Measurements from ENCODE around the gene GULP1. TPM values are rescaled to one million over a fixed set of nuclear protein-coding genes. Genes with fewer than 3 reads are reported as not detected.

GULP1 gene
- total and polyA plus RNA-seq, 3 donors from 2014 or later, result 76.2 to 90.3 (median 78.5) TPM

GRCh38 chr2:188378371-188378950 lies 86.8 kb downstream of the GULP1 start:
- no peak for DNase-seq
- intact Hi-C loops (cut with DNase I; ENCODE audit: low total_unique reads), result no loop called here
- Histone ChIP-seq H3K27ac (no peak overlapping the region), H3K4me3 (no peak overlapping the region), H3K4me1 (no peaks in the 10 kb centered on the region), H3K9me3 (no peaks in the 10 kb centered on the region), H3K36me3 (ENCODE audit: low read depth, missing control alignments) (no peaks in the 10 kb centered on the region), H3K27me3 (no peaks in the 10 kb centered on the region)
- TF ChIP-seq POLR2A (IDR thresholded peaks at IDR 0.05) (no peak), CTCF (IDR thresholded peaks at IDR 0.05) (no peak)
- 85 to 87% methylated on average over 5 of the region's 5 CpGs for WGBS, 2 donors

- Histone ChIP-seq H3K4me3 (no peak overlapping the region), H3K9me3 (no peaks in the 10 kb centered on the region), H3K27ac (no peak overlapping the region), H3K4me1 (no peaks in the 10 kb centered on the region), H3K27me3 (no peaks in the 10 kb centered on the region), H3K36me3 (ENCODE audit: low read depth, missing control alignments) (no peaks in the 10 kb centered on the region)
- intact Hi-C loops (cut with DNase I; ENCODE audit: low total_unique reads), result no loop called here
- 83 to 91% methylated on average over 3 of the region's 3 CpGs for WGBS, 2 donors
- no peak for TF ChIP-seq CTCF (IDR thresholded peaks at IDR 0.05)
- TF ChIP-seq POLR2A (IDR thresholded peaks at IDR 0.05), result no peak
- DNase-seq, result no peak
These were observed 88.1 kb downstream of the GULP1 start for GRCh38 chr2:188379748-188380147.

- no peak overlapping the region for H3K4me3 ChIP-seq
- DNase-seq, result no peak
- intact Hi-C loops (cut with DNase I; ENCODE audit: low total_unique reads), result no loop called here
- H3K9me3 ChIP-seq, result no peaks in the 10 kb centered on the region
- no peak overlapping the region for H3K27ac ChIP-seq
- H3K27me3 ChIP-seq, result no peaks in the 10 kb centered on the region
- TF ChIP-seq CTCF (IDR thresholded peaks at IDR 0.05) (no peak), POLR2A (IDR thresholded peaks at IDR 0.05) (no peak)
- no peaks in the 10 kb centered on the region for H3K36me3 ChIP-seq (ENCODE audit: low read depth, missing control alignments)
- WGBS, 2 donors, result 65 to 77% methylated on average over 2 of the region's 2 CpGs
- H3K4me1 ChIP-seq, result no peaks in the 10 kb centered on the region
These were observed 88.6 kb downstream of the GULP1 start for GRCh38 chr2:188380280-188380679.

- Histone ChIP-seq H3K27ac (no peak overlapping the region), H3K27me3 (no peaks in the 10 kb centered on the region), H3K4me3 (no peak overlapping the region), H3K36me3 (ENCODE audit: low read depth, missing control alignments) (no peaks in the 10 kb centered on the region), H3K9me3 (no peaks in the 10 kb centered on the region), H3K4me1 (no peaks in the 10 kb centered on the region)
- TF ChIP-seq POLR2A (IDR thresholded peaks at IDR 0.05), result no peak
- no peak for TF ChIP-seq CTCF (IDR thresholded peaks at IDR 0.05)
- 88 to 94% methylated on average over 1 of the region's 1 CpG for WGBS, 2 donors
- DNase-seq, result no peak
- intact Hi-C loops (cut with DNase I; ENCODE audit: low total_unique reads), result no loop called here
These were observed 89.9 kb downstream of the GULP1 start for GRCh38 chr2:188381614-188382013.

GRCh38 chr2:188382107-188382506 lies 90.4 kb downstream of the GULP1 start:
- no peak for TF ChIP-seq POLR2A (IDR thresholded peaks at IDR 0.05)
- TF ChIP-seq CTCF (IDR thresholded peaks at IDR 0.05), result no peak
- WGBS, 2 donors, result 60 to 69% methylated on average over 2 of the region's 2 CpGs
- no peak for DNase-seq
- intact Hi-C loops (cut with DNase I; ENCODE audit: low total_unique reads), result no loop called here
- Histone ChIP-seq H3K27ac (peak overlapping the region; percentile 32 to 39), H3K4me1 (no peaks in the 10 kb centered on the region), H3K27me3 (no peaks in the 10 kb centered on the region), H3K36me3 (ENCODE audit: low read depth, missing control alignments) (no peaks in the 10 kb centered on the region), H3K4me3 (no peak overlapping the region), H3K9me3 (no peaks in the 10 kb centered on the region)

Data from testis (tissue), 3 donors.